K562 (cell line): ENCODE data around the gene FGFR4. TPM values are rescaled to one million over a fixed set of nuclear protein-coding genes. Genes with fewer than 3 reads are reported as not detected.
A peak's percentile ranks its signal among the peaks of the same experiment; 100 is the strongest.

Experiments
- BCL6 ChIP-seq: fragments of 250-450 bp; sonication (Bioruptor Pico); IDR thresholded peaks from 2 replicates; pipeline ENCODE4 v1.4.0; 2020
- ELK3 ChIP-seq: fragments of 450-650 bp; formaldehyde crosslinking; IDR thresholded peaks from 2 replicates; pipeline ENCODE4 v1.4.0; 2020; ENCODE audit warnings: mild to moderate bottlenecking
- ETS1 ChIP-seq: conservative IDR thresholded peaks from 2 replicates; pipeline ENCODE4 v1.6.1; 2011; ENCODE audit warnings: low read depth, mild to moderate bottlenecking, low read length; ENCODE audit not compliant: control insufficient read depth
- HMGXB4 ChIP-seq: sonication (generic); formaldehyde crosslinking; IDR thresholded peaks from 2 replicates; pipeline ENCODE4 v1.8.1; 2023; ENCODE audit warnings: mild to moderate bottlenecking, missing genetic modification reagents
- KAT2B ChIP-seq: IDR thresholded peaks from one replicate; pipeline ENCODE4 v1.6.1; 2012; ENCODE audit warnings: low read depth, mild to moderate bottlenecking, control low read depth, inconsistent platforms, low read length, moderate library complexity
- MAX ChIP-seq: sonication (generic); formaldehyde crosslinking; IDR thresholded peaks from 2 replicates; pipeline ENCODE4 v1.9.0; 2022; ENCODE audit warnings: mild to moderate bottlenecking, missing genetic modification reagents
- PTTG1 ChIP-seq: fragments of 450-650 bp; IDR thresholded peaks from 2 replicates; pipeline ENCODE4 v1.6.1; 2016; ENCODE audit warnings: low read depth, mild to moderate bottlenecking, missing genetic modification characterization, missing compliant biosample characterization
- RBM39 ChIP-seq: fragments of 200-400 bp; formaldehyde crosslinking; optimal IDR thresholded peaks from 2 replicates; pipeline ENCODE3; 2018; ENCODE audit warnings: low read depth, low read length
- TAF1 ChIP-seq: IDR thresholded peaks from 2 replicates; pipeline ENCODE4 v1.6.1; 2011; ENCODE audit warnings: mild to moderate bottlenecking, low read length, moderate library complexity; ENCODE audit not compliant: insufficient read depth, control insufficient read depth, severe bottlenecking; ENCODE audit errors: extremely low read depth
- TEAD4 ChIP-seq, 2 experiments: sonication (generic) in 1 of 2; formaldehyde crosslinking in 1 of 2; IDR thresholded peaks; 2 replicates each; pipeline versions ENCODE4 v1.6.1 to v1.8.0; 2012 to 2022; ENCODE audit warnings: borderline replicate concordance in 1 of 2, inconsistent platforms in 1 of 2, low read length in 1 of 2, mild to moderate bottlenecking in 1 of 2, missing genetic modification reagents in 1 of 2
- TFAM ChIP-seq: fragments of 250-450 bp; sonication (Bioruptor Pico); conservative IDR thresholded peaks from 2 replicates; pipeline ENCODE4 v1.5.0; 2021; ENCODE audit warnings: mild to moderate bottlenecking, moderate library complexity
- USF2 ChIP-seq: sonication (generic); formaldehyde crosslinking; IDR thresholded peaks from 2 replicates; pipeline ENCODE4 v1.5.0; 2020; ENCODE audit warnings: missing genetic modification reagents
- ZBTB8A ChIP-seq: fragments of 450-650 bp; IDR thresholded peaks from 2 replicates; pipeline ENCODE4 v1.6.1; 2018; ENCODE audit warnings: mild to moderate bottlenecking, moderate library complexity; ENCODE audit not compliant: partially characterized antibody
- ZHX1 ChIP-seq: fragments of 150-350 bp; conservative IDR thresholded peaks from 2 replicates; pipeline ENCODE4 v1.6.1; 2014; ENCODE audit warnings: low read length
- ZNF408 ChIP-seq: fragments of 250-450 bp; sonication (Bioruptor Pico); IDR thresholded peaks from 2 replicates; pipeline ENCODE4 v1.4.0; 2020; ENCODE audit warnings: low read depth, mild to moderate bottlenecking, moderate library complexity
- ZNF449 ChIP-seq: fragments of 250-450 bp; sonication (Bioruptor Pico); IDR thresholded peaks from 2 replicates; pipeline ENCODE4 v1.8.0; 2022; ENCODE audit warnings: moderate library complexity, mild to moderate bottlenecking, inconsistent platforms
- polyA plus RNA-seq, 8 experiments: library from polyadenylated mRNA; depleted of rRNA in 4 of 8; stranded (reverse) in 5 of 8; unstranded in 3 of 8; fragments of >200 nt; fragmentation: Nextera tagmentation in 2 of 8; fragmentation: Illumina TruSeq in 1 of 8; extraction: Ambion mirVana in 2 of 8; extraction: Trizol in 1 of 8; gene quantifications; 2 replicates each; pipeline versions ENCODE4 v1.2.1 to v1.2.3, GENCODE V29; 2011 to 2014; ENCODE audit warnings: inconsistent platforms in 1 of 8, missing spikeins in 1 of 8
- total RNA-seq, 7 experiments: library from RNA; depleted of rRNA in 6 of 7; stranded (reverse); fragments of >200 nt in 6 of 7; fragmentation: Illumina TruSeq in 2 of 7; extraction: Trizol in 2 of 7; gene quantifications; 2 replicates each; pipeline versions ENCODE4 v1.2.1 to v1.2.3, GENCODE V29; 2011 to 2021; ENCODE audit warnings: low replicate concordance in 1 of 7

Gene FGFR4
- total and polyA plus RNA-seq, 9 of the 15 experiments (the other 6 are each of a cell fraction or from before 2014, with no cell fraction given): 0.76 to 35.4 (median 7.5) TPM

GRCh38 chr5:177086654-177087397, at the start of gene FGFR4 (continued):
- TF ChIP-seq ETS1 (no peak; the same call in 1 of the 2 replicates), ZHX1 (no peak), TFAM (CRISPR knock-in tag) (no peak), BCL6 (CRISPR knock-in tag) (no peak), TEAD4 (IDR thresholded peaks at IDR 0.05; ENCODE audit: low read length) (0 out of 2 replicates have a peak, but pooled peaks have one; percentile 11), TEAD4 (CRISPR knock-in tag; IDR thresholded peaks at IDR 0.05; ENCODE audit: borderline replicate concordance) (no peak), RBM39 (no peak), ZNF408 (no peak), TAF1 (peak; percentile 16), ELK3 (CRISPR knock-in tag) (no peak), MAX (CRISPR knock-in tag) (peak; percentile 83), ZNF449 (CRISPR knock-in tag) (no peak), PTTG1 (no peak), USF2 (CRISPR knock-in tag) (no peak), HMGXB4 (CRISPR knock-in tag) (peak; percentile 87; the same call in 1 of the 2 replicates), KAT2B (no peak), ZBTB8A (no peak)
